Testis (tissue), 3 donors: ENCODE results near the gene PKD2. TPM values are rescaled to one million over a fixed set of nuclear protein-coding genes. Genes with fewer than 3 reads are reported as not detected.

Experiments used
- DNase-seq: peaks from one replicate; pipeline ENCODE4 v3.0.0-alpha.2; 2019
- H3K27ac ChIP-seq, 2 donors: fragments of 200-600 bp; sonication (generic); one replicate each; pipeline ENCODE4 v1.5.1; 2019
- H3K27me3 ChIP-seq: fragments of 200-600 bp; sonication (generic); one replicate; pipeline ENCODE4 v1.5.1; 2019
- H3K36me3 ChIP-seq: fragments of 200-600 bp; sonication (generic); one replicate; pipeline ENCODE4 v1.5.1; 2017; ENCODE audit warnings: low read depth; ENCODE audit errors: missing control alignments
- H3K4me1 ChIP-seq: fragments of 200-600 bp; sonication (generic); one replicate; pipeline ENCODE4 v1.5.1; 2019
- H3K4me3 ChIP-seq, 2 donors: fragments of 200-600 bp; sonication (generic); one replicate each; pipeline ENCODE4 v1.5.1; 2017 to 2019
- H3K9me3 ChIP-seq: fragments of 200-600 bp; sonication (generic); one replicate; pipeline ENCODE4 v1.5.1; 2017
- POLR2A ChIP-seq: fragments of 450-650 bp; IDR thresholded peaks from one replicate; pipeline ENCODE4 v1.6.1; 2017; ENCODE audit warnings: antibody characterized with exemption, mild to moderate bottlenecking, moderate library complexity
- WGBS, 2 donors: methylation state at CpG; one replicate each; pipeline ENCODE4 v1.1.5; 2018; 5-methylcytosine and 5-hydroxymethylcytosine counted together
- intact Hi-C: fragments of 100-400 bp; cut with DNase I; formaldehyde crosslinking; loops from one replicate; pipeline ENCODE4 v1.15.1; 2023; ENCODE audit warnings: low total_unique reads
- polyA plus RNA-seq: library from polyadenylated mRNA; stranded (reverse); fragments of 350-450 nt; fragmentation: Illumina TruSeq; extraction: RNeasy Lipid Tissue Mini Kit (QIAGEN cat#74804); gene quantifications from one replicate; pipeline ENCODE4 v1.2.3, GENCODE V29; 2014; ENCODE audit warnings: low read depth, low replicate concordance; ENCODE audit not compliant: insufficient read depth
- total RNA-seq, 2 donors: library from RNA; depleted of rRNA; stranded (reverse); fragments of >200 nt; gene quantifications; one replicate each; pipeline ENCODE4 v1.2.3, GENCODE V29; 2016
- TF ChIP-seq, protein P1 (sequence below), 3 experiments: fragments of 450-650 bp in 2 of 3; fragments of 200-600 bp in 1 of 3; sonication (generic) in 1 of 3; IDR thresholded peaks; one replicate each; pipeline ENCODE4 v1.5.1; 2016 to 2019; ENCODE audit warnings: antibody characterized with exemption in 3 of 3, mild to moderate bottlenecking in 2 of 3, moderate library complexity in 1 of 3

PKD2 gene
- total and polyA plus RNA-seq, 3 donors from 2014 or later = 18.7 to 52.8 (median 24.6) TPM

GRCh38 chr4:88005076-88005475 is 2.4 kb upstream of the PKD2 start:
- Histone ChIP-seq H3K27ac (peak overlapping the region in 1 of 2 donors; percentile 33), H3K4me1 (peaks cover 4% of the 10 kb centered on the region), H3K4me3 (no peak overlapping the region), H3K36me3 (no peaks in the 10 kb centered on the region), H3K27me3 (no peaks in the 10 kb centered on the region), H3K9me3 (no peaks in the 10 kb centered on the region)
- WGBS, 2 donors = 54 to 57% methylated on average over 2 of the region's 2 CpGs
- intact Hi-C loops = no loop called here
- peak; percentile 53 for DNase-seq
- no peak for TF ChIP-seq POLR2A
- TF ChIP-seq, protein P1, sequence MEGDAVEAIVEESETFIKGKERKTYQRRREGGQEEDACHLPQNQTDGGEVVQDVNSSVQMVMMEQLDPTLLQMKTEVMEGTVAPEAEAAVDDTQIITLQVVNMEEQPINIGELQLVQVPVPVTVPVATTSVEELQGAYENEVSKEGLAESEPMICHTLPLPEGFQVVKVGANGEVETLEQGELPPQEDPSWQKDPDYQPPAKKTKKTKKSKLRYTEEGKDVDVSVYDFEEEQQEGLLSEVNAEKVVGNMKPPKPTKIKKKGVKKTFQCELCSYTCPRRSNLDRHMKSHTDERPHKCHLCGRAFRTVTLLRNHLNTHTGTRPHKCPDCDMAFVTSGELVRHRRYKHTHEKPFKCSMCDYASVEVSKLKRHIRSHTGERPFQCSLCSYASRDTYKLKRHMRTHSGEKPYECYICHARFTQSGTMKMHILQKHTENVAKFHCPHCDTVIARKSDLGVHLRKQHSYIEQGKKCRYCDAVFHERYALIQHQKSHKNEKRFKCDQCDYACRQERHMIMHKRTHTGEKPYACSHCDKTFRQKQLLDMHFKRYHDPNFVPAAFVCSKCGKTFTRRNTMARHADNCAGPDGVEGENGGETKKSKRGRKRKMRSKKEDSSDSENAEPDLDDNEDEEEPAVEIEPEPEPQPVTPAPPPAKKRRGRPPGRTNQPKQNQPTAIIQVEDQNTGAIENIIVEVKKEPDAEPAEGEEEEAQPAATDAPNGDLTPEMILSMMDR (IDR thresholded peaks at IDR 0.05) = no peak

- 62 to 67% methylated on average over 10 of the region's 10 CpGs for WGBS, 2 donors
- no peak overlapping the region for H3K27ac ChIP-seq
- DNase-seq = no peak
- TF ChIP-seq, protein P1 (IDR thresholded peaks at IDR 0.05) = no peak
- TF ChIP-seq POLR2A = no peak
- no peaks in the 10 kb centered on the region for H3K27me3 ChIP-seq
- intact Hi-C loops = no loop called here
- H3K4me3 ChIP-seq = no peak overlapping the region
- peaks cover 8% of the 10 kb centered on the region for H3K4me1 ChIP-seq
- H3K36me3 ChIP-seq = no peaks in the 10 kb centered on the region
- H3K9me3 ChIP-seq = no peaks in the 10 kb centered on the region
Measured at GRCh38 chr4:88005946-88006345, 1.5 kb upstream of the PKD2 start.

DNA sequence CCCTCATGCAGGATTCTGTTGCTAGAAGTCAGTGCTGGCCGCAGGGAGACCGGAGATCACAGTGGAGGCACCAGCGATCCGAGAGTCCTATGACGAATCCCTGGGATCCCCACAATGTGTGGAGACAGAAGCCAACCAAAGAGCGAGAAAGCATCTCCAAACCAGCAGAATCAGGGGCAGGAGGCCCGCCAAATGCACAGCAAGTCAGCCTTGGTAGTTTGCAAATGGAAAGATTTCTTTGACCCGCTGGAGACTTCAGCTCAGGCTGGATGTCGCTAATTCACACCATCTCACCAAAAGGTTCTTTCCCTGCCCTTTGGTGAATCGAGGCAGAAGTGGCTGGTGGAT is 505 bp upstream of the PKD2 start:
- H3K27ac ChIP-seq = peak overlapping the region; percentile 72 to 85
- no peaks in the 10 kb centered on the region for H3K9me3 ChIP-seq
- no peaks in the 10 kb centered on the region for H3K27me3 ChIP-seq
- no peaks in the 10 kb centered on the region for H3K36me3 ChIP-seq
- WGBS, 2 donors = 41 to 43% methylated on average over 8 to 10 of the region's 10 CpGs
- TF ChIP-seq, protein P1 (IDR thresholded peaks at IDR 0.05) = no peak
- no peak for TF ChIP-seq POLR2A
- H3K4me3 ChIP-seq = peak overlapping the region; percentile 66 to 85
- peaks cover 8% of the 10 kb centered on the region for H3K4me1 ChIP-seq
- no peak for DNase-seq
- intact Hi-C loops = no loop called here

DNA sequence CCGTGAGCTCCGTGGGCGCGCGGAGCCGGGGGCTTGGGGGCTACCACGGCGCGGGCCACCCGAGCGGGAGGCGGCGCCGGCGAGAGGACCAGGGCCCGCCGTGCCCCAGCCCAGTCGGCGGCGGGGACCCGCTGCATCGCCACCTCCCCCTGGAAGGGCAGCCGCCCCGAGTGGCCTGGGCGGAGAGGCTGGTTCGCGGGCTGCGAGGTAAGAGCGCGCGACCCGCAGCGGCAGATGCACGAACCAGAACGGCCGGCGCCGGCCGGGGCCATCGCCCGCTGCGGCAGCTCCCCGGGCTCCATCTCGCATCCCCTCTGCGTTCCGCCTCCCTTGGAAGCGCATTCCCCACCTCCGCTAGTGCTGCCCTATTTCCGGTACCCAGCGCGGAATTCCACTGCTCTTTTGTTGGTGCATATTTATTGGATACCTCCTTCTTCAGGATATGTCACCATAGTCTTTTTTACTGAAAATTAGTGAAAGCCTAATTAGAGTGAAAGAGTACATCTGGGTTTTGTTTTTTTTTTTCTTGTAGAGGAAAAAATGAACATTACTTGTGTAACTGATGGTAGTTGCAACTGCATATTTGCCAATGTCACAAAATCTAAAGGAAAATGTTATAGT is 797 bp downstream of the PKD2 start:
- H3K4me1 ChIP-seq = peaks cover 8% of the 10 kb centered on the region
- 0 to 1% methylated on average over 29 to 49 of the region's 51 CpGs for WGBS, 2 donors
- TF ChIP-seq, protein P1 (IDR thresholded peaks at IDR 0.05) = no peak
- TF ChIP-seq POLR2A = no peak
- intact Hi-C loops = no loop called here
- no peaks in the 10 kb centered on the region for H3K36me3 ChIP-seq
- peak overlapping the region; percentile 85 to 86 for H3K27ac ChIP-seq
- peak; percentile 58 for DNase-seq
- peak overlapping the region; percentile 66 to 85 for H3K4me3 ChIP-seq
- H3K27me3 ChIP-seq = no peaks in the 10 kb centered on the region
- no peaks in the 10 kb centered on the region for H3K9me3 ChIP-seq

DNA sequence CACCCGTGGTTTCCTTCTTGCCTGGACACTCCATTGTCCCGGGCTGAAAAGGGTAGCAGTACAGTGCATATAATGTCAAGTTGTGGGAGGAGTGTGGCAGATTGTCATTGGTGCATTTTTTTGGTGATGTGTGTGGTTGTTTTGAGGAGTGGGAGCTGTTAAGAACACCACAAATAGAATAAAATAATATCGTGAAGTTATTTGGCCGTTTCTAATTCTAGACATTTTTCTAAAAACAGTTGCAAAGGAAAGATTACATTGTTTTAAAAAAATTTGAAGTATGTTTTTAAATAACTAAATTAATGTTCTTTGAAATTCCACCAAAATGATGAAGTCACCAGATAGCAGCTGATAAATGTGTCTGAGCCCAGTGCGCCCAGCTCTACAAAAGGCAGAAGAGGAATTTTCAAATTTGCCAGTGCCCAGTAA is 1.3 kb downstream of the PKD2 start:
- no peaks in the 10 kb centered on the region for H3K27me3 ChIP-seq
- H3K36me3 ChIP-seq = no peaks in the 10 kb centered on the region
- H3K27ac ChIP-seq = peak overlapping the region in 1 of 2 donors; percentile 85
- WGBS, 2 donors = 9 to 13% methylated on average over 5 of the region's 5 CpGs
- peaks cover 8% of the 10 kb centered on the region for H3K4me1 ChIP-seq
- intact Hi-C loops = no loop called here
- peak overlapping the region; percentile 66 to 85 for H3K4me3 ChIP-seq
- H3K9me3 ChIP-seq = no peaks in the 10 kb centered on the region
- no peak for DNase-seq
- TF ChIP-seq, protein P1 (IDR thresholded peaks at IDR 0.05) = no peak
- no peak for TF ChIP-seq POLR2A
